HG03575 (cell line): ENCODE results near the gene CPA2.

Experiments used
- ATAC-seq: cut with Tn5 transposase; IDR thresholded peaks from one replicate; pipeline ENCODE4 v1.9.1; 2021; ENCODE audit not compliant: unreplicated experiment, insufficient number of reproducible peaks, low FRiP score; ENCODE audit errors: extremely low read depth

The CPA2 gene

GRCh38 chr7:130338233-130338632, 71.6 kb downstream of the CPA2 start:
- no peak for ATAC-seq
